ENCODE data around the gene NACAD.
"Not testable (repeated sequence)": the region's sequence is repeated elsewhere in the genome, so short reads cannot be mapped to it uniquely, and the experiment has no call there.

- TF ChIP-seq ZNF398 (tag by site-specific recombination; IDR thresholded peaks at IDR 0.05); PRDM4 (tag by site-specific recombination; IDR thresholded peaks at IDR 0.05); ATF2 (tag by site-specific recombination; IDR thresholded peaks at IDR 0.05; ENCODE audit: low read depth); CTCF (tag by site-specific recombination; IDR thresholded peaks at IDR 0.05); ZNF114 (tag by site-specific recombination; IDR thresholded peaks at IDR 0.05): not testable (repeated sequence)
These were observed 54.1 kb downstream of the NACAD start for GRCh38 chr7:45034710-45035109.

All from HEK293 (cell line).